ENCODE measurements around the gene LRRC10.

- no peak for TF ChIP-seq POLR2AphosphoS5 (IDR thresholded peaks at IDR 0.05; ENCODE audit: low read depth, low read length)
- TF ChIP-seq TAF1 (IDR thresholded peaks at IDR 0.05; ENCODE audit: borderline replicate concordance, insufficient read depth, low read length), result no peak
- TF ChIP-seq REST (IDR thresholded peaks at IDR 0.05; ENCODE audit: insufficient read depth in 1 of 2, low read depth in 2 of 2, low read length in 2 of 2), result no peak
- TF ChIP-seq FOXP2 (optimal IDR thresholded peaks at IDR 0.05; ENCODE audit: borderline replicate concordance, extremely low read depth, extremely low read length, insufficient read depth), result no peak
These were observed 13.3 kb upstream of the LRRC10 start for GRCh38 chr12:69623970-69624369.
